HG03103 (cell line): ENCODE results near the gene SCARF2.
"Not testable (repeated sequence)": the region's sequence is repeated elsewhere in the genome, so short reads cannot be mapped to it uniquely, and the experiment has no call there.

ENCODE experiments used
- ATAC-seq: cut with Tn5 transposase; IDR thresholded peaks from one replicate; pipeline ENCODE4 v1.9.1; 2021; ENCODE audit warnings: low read depth; ENCODE audit not compliant: unreplicated experiment

Gene SCARF2

GRCh38 chr22:20430101-20430719 lies 7.4 kb downstream of the SCARF2 start:
- no peak for ATAC-seq

DNA sequence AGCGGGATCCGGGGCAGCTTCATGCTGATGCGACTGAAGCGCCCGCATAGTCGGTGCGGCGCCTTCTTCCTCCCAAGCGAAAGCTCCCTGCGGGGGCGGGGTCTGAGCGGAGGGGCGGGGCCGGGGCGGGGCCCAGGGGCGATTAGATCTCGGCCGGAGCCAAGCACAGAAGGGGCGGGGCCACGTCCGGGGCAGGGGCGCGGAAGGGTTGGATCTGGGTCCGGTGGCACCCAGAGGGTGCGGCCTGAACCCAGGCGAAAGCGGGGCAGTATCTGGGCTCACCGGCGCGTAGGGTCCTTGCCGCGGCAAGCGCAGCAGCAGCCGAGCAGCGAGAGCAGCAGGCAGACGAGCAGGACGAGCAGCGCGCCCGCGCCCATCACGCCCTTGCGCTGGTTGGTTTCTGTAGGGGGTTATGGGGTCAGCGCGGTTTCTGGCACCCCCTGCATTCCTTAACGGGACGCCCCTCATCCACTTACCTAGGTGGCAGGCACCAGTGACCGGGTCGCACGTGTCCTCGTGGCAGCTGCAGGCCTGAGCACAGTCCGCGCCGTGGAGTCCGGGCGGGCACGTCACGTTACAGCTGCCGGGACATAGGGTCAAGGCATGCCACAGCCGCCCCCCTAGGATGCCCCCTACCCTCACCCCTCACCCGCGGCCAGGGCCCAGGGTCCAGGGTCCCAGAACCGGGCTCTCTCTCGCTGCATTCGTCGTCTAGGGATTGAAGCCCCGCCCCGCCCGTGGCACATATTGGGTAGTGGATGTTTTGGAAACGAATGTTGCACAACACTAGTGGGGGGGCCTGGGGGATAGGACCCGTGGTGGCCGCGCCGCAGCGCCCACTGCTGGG lies 8.1 kb downstream of the SCARF2 start:
- no peak for ATAC-seq

- ATAC-seq: no peak
These were observed 8.9 kb downstream of the SCARF2 start for GRCh38 chr22:20428496-20429253.

DNA sequence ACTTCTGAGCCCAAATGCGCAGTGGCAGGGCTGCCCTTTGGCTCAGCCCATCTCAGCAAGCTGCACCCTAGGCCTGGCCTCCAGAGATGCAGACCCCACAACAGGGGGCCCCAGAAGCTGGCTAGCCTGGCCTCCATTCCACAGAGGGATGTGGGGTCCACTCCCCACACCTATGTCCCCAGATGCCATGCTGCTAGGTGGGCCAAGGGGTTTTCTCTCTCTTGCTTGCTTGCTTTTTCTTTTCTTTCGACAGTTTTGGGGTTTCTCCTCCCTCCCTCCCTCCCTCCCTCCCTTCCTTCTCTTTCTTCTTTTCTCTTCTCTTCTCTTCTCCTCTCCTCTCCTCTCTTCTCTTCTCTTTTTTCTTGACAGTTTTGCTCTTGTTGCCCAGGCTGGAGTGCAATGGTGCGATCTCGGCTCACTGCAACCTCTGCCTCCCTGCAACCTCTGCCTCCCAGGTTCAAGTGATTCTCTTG lies 9.6 kb downstream of the SCARF2 start:
- ATAC-seq: no peak

- no peak for ATAC-seq
These were observed 10.3 kb downstream of the SCARF2 start for GRCh38 chr22:20427104-20427944.

DNA sequence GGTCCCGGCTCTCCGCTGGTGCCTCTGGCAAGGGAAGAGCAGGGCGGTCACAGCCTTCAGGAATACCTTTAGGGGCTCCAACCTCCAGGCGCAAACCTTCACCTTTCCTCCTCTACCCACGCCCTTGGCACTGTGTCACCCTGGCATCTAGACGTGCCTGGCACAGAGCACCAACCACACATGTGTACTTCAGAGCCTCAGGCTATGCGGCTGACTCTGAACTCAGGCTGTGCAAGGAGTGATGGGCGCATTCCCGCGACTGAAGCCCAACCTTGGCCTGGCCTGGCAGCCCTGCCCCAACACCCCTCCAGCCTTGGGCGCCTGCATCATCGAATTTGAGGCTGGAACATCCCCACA lies 11.4 kb downstream of the SCARF2 start:
- ATAC-seq: no peak

DNA sequence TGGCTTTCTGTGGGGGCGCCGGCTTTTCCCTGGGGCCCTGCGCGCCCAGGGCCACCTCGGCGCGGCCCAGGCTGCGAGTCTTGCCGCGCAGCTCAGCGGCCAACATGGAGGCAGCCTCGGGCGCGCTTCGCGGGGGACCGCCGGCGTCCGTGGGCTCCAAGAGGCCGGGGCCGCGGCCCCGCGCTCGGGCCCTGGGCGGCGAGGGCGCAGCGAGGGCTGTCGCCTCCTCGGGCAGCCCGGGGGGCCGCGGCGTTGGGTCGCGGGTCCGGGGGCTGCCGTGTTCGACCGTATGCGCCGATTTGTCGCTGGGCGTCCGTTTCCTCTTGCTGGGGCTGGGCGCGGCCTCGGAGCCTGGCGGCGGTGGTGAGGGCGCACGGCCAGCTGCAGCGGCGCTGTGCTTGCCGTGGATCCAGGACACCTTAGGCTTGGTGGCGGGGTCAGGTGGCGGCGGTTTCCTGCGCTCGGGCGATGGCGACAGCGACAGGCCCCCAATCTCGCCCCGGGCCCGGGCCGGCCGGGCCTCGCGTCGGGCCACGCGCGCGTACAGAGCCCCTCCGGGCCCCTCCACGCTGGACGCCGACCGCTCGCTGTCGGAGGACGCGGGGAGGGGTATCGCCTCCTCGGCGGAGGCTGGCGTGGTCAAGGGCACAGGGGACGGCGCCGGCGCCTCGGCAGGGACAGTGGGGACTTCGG lies 11.9 kb downstream of the SCARF2 start:
- no peak for ATAC-seq

DNA sequence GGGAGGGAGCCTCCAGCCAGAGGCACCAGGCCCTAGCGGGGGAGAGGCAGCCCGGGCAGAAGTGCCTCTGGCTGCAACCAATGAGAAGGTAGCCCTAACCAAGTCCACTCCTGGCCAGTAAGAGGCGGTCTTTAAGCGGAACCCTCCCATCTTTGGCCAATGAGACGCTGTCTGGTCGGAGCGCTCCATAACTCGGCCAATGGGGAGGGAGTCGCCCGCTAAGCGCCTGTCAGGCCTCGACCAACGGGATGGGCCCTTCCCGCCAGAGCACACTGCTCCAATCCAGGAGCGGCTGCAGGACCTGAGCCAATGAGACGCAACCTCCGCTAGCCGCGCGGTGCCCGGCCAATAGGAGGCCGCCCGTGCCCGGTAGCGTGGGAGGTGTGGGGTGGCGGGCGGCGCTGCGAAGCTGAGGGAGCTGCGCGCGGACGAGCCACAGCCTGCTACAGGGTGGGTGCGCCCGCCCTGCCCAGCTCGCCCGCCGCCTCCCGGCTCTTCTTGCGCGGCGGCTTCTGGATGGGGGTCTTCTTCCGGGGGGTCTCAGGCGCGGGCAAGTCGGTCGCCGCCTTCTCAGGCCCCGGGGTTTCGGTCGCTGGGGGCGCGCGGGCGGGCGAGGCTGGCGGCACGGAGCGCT lies 12.6 kb downstream of the SCARF2 start:
- no peak for ATAC-seq

GRCh38 chr22:20424568-20424931 lies 13.1 kb downstream of the SCARF2 start:
- ATAC-seq: no peak

DNA sequence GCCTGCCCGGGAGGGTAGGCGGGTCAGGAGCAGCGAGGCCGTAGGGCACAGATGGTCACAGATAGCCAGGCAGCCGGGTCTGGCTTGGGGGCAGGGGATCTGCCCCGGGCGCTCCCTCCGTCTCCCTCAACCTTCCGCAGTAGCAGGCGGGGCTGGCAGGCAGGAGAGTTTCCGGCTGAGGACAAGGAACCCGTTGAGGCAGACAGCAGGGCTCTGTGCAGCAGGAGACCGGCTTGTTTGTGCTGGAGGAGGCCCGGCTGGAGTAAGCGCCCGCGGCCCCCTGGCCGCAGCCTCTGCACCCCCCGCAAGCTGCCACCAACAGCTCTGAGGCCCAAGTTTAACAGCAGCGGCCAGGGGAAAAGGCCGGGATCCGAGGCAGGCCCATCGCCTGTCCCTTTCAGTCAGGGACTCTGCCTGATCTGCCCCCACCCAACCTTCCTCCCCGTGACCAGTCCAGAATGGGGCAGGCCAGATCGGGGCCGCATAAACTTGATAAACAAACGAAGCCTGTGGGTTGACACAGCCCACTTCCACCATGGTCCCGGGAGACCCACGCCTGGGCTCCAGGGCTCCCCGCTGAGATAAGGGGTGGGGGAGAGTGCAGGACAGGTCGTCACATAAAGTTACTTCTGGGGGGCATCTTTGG lies 13.6 kb downstream of the SCARF2 start:
- ATAC-seq: no peak

- no peak for ATAC-seq
These were observed 14.4 kb downstream of the SCARF2 start for GRCh38 chr22:20423008-20423905.

DNA sequence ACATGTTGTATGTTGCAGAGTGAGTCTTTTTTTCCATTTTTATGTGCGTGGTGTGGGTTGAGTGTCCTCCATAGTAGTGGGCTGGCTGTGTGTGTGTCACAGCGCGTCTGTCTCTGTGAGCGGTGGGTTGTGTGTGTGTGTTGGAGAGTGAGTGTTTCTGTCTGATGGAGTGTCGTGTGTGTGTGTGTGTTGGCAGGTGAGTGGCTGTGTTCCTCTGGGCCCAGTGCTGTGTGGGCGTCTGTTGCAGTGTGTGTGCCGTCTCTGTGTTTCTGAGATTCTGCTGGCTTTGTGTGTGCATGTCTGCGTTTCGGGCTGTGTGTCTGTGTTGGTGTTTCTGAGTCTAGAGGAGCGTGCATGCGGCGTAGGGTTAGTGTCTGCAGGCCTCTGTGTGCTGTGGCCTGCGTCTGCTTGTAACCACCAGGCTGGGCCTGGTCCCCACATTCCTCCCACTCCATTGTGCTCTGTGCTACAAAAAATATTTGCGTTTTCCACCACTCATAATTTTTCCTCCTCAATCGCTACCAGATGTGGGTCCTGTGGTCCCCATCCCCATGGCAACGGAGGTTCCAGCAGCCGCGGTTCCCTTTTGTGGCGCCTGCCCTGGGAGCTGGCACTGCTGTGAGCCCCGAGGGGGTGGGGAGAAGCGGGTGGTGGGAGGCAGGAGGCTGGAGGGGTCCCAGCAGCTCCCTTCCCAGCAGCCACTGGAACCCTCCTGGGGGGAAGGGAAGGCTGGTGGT lies 15.2 kb downstream of the SCARF2 start:
- no peak for ATAC-seq

- no peak for ATAC-seq
These were observed 16.1 kb downstream of the SCARF2 start for GRCh38 chr22:20421507-20421874.

- ATAC-seq: no peak
These were observed 17.3 kb downstream of the SCARF2 start for GRCh38 chr22:20420157-20420842.

DNA sequence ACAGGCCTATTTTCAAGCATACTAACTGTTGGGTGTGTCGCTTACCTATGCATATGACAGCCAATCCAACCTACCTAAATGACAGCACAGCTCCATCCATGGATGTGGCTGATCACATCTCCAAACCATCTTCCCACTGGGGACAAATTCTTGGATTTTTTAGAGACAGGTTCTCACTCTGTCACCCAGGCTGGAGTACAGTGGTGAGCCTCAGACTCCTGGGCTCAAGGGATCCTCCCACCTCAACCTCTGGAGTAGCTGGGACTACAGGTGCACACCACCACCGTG lies 18.0 kb downstream of the SCARF2 start:
- ATAC-seq: no peak

GRCh38 chr22:20418211-20418788 lies 19.3 kb downstream of the SCARF2 start:
- no peak for ATAC-seq

- ATAC-seq: not testable (repeated sequence)
These were observed 21.9 kb downstream of the SCARF2 start for GRCh38 chr22:20415699-20416098.
